HK-2 (cell line): Measurements from ENCODE around the gene SPAG16.
"Not testable (repeated sequence)": the region's sequence is repeated elsewhere in the genome, so short reads cannot be mapped to it uniquely, and the experiment has no call there.

Experiments used
- DNase-seq: peaks from one replicate; pipeline ENCODE4 v3.0.0-alpha.2; 2018; ENCODE audit not compliant: unreplicated experiment

The SPAG16 gene

DNA sequence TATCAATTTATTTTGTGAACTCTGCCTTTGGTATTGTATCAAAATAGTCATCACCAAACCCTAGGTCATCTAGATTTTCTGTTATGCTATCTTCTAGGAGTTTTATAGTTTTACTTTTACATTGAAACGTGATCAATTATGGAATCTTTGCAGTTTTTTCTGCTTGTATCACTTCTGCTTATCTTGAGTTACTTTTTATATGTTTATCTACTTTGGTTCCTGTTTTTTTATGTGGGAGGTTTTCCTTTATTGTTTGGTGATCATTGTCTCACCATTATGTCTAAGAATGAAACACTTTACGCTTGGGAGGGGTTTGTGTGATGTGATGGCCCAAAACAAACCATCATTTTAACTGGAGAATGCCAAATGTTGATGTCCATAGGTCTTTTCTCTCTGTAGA is 261.2 kb downstream of the SPAG16 start:
- DNase-seq: no peak

- no peak for DNase-seq
These were observed 261.8 kb downstream of the SPAG16 start for GRCh38 chr2:213545964-213546475.

DNA sequence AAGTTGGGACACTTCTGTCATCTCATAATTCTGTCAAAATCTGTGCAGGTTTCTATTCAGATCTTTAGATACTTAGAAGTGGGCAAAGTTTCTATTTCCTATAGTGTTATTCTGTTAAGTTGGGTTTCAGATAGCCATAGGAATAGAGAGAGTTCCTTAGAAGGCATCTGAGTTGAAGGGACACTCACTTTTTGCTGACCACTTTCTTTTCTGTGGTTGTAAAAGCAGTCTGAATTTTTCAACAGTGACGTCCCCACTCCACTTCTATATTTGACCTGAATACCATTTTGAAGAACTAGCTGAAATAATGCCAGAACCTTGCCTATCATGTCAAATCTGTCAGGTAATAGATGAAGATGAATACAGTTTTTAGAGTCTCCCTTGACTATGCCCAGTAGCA is 267.3 kb downstream of the SPAG16 start:
- no peak for DNase-seq

- no peak for DNase-seq
These were observed 274.8 kb downstream of the SPAG16 start for GRCh38 chr2:213559053-213559452.

- DNase-seq: no peak
These were observed 277.5 kb downstream of the SPAG16 start for GRCh38 chr2:213561759-213562158.

GRCh38 chr2:213562539-213563180 is 278.4 kb downstream of the SPAG16 start:
- no peak for DNase-seq

DNA sequence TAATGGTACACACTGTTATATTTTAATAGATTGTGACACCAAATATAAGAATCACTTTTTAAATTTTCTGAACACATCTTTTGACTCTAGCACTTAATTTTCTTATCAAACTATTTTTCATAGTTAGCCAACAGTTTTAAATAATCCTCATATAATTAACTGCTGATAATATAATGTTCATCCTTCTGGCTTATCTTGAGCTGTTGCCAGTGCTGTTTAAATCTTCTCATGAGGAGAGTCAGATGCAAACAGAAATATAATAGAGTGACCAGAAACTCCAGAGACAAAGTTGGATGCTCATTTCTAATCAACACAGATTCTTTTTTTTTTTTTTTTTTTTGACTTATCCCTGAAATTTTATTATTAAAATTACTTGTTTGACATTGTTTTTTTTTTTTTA is 282.6 kb downstream of the SPAG16 start:
- DNase-seq: no peak

- no peak for DNase-seq
These were observed 325.4 kb downstream of the SPAG16 start for GRCh38 chr2:213609570-213610170.

DNA sequence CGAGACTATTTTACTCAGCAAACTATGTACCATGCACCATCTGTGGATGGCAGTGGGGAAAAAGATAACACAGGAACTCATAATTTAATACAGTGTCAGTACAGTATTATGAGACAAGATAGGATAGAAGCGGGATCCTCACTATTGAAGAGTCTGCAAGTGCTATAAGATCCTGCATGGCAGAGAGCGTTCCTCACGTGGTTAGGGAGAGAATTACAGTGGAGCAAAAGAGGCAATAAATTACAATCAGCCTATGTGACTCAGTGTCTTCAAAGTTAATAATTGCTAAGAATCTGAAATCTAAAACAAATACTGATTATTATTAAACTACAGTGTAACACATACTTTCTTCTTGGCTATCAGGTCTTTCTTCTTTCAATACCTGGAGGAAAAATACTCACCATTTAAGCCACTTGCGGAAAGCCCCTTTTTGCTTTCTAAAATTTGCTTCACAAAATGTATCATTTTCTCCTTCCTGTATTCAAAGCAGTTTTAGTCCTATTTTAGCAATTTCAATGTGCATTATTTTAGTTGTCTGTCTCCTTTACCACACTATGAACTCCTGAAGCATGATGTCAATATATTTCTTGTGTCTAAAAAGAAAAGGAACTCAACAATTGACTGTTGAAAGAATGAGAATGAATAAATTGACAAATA is 342.9 kb downstream of the SPAG16 start:
- DNase-seq: no peak

GRCh38 chr2:213627835-213628460 is 343.7 kb downstream of the SPAG16 start:
- no peak for DNase-seq

GRCh38 chr2:213640738-213641425 is 356.6 kb downstream of the SPAG16 start:
- no peak for DNase-seq

- no peak for DNase-seq
These were observed 360.7 kb downstream of the SPAG16 start for GRCh38 chr2:213644926-213645325.

DNA sequence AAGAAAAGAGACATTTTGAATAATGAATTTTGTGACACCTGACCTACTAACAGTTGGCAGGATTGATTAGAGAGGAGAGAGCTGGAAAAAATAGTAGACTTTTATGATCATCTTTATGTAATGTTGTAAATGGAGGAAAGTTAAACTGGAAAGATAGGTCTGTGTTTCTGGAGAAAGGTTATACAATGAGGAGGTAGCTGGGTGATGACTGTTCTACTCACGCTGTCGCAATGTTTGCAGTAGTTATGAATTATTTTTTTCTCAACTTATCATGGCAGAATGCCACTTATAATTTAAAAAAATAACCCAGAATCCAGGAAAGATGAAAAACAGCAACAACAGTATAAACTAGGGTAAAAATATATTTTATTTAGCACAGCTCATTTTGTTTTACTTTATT is 364.9 kb downstream of the SPAG16 start:
- no peak for DNase-seq

- no peak for DNase-seq
These were observed 380.6 kb downstream of the SPAG16 start for GRCh38 chr2:213664817-213665216.

GRCh38 chr2:213669657-213670056 is 385.4 kb downstream of the SPAG16 start:
- DNase-seq: no peak

DNA sequence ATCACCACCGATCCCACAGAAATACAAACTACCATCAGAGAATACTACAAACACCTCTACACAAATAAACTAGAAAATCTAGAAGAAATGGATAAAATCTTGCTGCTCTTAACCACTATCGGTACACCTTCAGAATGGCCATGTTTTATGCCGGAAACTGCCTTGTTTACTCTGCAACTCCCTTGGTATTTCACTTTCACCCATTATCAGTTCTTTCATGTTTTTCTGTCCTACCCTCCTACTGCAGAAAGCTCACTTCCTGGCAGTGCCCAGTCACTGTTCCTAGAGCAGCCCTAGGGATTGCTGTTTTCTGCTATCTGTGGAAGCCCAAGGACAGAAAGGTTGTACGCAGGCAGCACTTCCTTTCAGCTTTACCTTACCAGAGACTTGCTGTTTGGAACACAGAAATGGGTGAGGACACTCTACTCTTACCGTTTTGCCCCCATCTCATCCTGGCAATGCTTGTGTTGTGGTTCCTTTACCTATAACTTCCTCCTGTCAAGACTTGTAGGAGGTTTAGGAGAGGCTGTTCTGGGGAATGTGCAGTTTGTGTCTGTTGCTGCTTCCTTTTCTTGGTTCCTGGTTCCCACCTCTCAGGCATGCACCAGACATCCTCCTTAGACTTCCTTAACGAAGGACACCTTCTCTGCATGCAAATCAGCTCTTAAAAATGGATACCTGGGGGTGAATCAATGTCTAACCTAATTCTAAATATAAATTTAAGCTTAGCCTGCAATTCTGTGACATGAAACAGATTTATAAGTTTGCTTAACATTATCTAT is 394.4 kb downstream of the SPAG16 start:
- DNase-seq: no peak

DNA sequence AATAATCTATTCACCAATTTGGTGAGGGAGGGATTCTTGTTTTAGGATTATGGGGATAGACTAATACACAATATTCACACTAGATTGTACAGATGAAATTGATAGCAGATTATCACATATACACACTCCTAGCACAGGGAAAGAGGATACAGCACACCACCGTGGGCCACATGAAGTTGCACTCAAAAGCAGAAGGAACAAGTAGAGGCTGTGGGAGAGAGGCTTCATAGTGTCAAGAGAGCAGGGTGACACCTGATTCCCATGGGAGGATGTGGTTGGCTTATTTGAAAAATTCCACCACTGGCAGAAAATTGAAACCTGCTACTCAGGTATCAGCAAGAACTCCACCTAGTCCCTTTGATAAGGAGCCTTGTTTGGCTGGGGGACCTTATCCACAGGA is 395.6 kb downstream of the SPAG16 start:
- DNase-seq: no peak

DNA sequence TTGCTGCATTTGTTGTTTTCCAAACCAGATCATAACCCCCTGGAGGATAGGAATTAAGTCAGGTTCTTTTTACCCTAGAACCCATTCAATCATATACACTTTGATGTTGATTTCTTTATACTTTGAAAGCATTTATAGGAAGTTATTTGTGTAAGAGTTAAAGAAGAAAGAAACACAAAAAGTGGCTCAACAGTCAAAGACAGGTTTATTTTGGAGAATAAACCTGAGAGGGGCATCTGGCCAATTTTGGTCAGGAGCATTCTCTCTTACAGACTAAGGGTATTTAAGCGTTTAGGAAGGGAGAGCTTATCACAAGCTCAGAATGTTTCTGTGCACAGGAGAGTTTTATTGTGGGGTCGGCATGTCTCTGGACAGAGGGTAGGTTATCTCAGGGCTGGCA is 398.0 kb downstream of the SPAG16 start:
- no peak for DNase-seq

DNA sequence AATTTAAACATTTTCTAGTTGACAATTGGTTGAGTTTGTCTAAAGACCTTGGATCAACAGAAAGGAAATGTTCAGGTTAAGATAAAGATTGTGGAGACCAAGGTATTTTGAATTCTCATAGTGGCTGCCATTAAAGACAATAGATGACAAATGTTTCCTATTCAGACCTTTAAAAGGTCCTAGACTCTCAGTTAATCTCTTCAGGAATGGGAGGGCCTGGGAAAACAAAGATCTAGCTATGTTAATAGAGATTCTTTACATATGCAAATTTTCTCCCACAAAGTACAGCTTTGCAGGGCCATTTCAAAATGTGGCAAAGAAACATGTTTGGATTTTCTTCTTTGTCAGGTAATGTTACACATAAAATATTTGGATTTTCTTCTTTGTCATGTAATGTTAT is 403.9 kb downstream of the SPAG16 start:
- DNase-seq: no peak

DNA sequence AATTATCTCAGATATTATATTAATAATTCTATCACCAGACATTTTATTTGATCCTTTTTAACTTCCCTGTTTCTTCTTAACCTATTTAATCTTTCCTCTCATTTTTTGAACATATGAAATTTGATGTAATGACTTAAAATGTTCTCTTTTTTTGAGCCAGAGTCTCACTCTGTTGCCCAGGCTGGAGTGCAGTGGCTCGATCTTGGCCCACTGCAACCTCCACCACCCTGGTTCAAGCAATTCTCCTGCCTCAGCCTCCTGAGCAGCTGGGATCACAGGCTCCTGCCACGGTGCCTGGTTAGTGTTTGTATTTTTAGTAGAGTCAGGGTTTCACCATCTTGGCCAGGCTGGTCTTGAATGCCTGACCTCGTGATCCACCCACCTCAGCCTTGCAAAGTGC is 404.6 kb downstream of the SPAG16 start:
- not testable (repeated sequence) for DNase-seq

- no peak for DNase-seq
These were observed 405.3 kb downstream of the SPAG16 start for GRCh38 chr2:213689585-213689984.
